Forelimb muscle (tissue), 1 donor: ENCODE results near the gene PRDM1. TPM values are rescaled to one million over a fixed set of nuclear protein-coding genes. Genes with fewer than 3 reads are reported as not detected.

ENCODE experiments used
- DNase-seq: peaks from one replicate; pipeline ENCODE4 v3.0.0-alpha.2; 2013; ENCODE audit warnings: low read depth
- polyA plus RNA-seq: library from polyadenylated mRNA; unstranded; fragments of 120-200 nt; gene quantifications from one replicate; pipeline ENCODE4 v1.2.1, GENCODE V29; 2013; ENCODE audit not compliant: insufficient read length

PRDM1 gene
- polyA plus RNA-seq, 1 donor = 4.0 TPM

DNA sequence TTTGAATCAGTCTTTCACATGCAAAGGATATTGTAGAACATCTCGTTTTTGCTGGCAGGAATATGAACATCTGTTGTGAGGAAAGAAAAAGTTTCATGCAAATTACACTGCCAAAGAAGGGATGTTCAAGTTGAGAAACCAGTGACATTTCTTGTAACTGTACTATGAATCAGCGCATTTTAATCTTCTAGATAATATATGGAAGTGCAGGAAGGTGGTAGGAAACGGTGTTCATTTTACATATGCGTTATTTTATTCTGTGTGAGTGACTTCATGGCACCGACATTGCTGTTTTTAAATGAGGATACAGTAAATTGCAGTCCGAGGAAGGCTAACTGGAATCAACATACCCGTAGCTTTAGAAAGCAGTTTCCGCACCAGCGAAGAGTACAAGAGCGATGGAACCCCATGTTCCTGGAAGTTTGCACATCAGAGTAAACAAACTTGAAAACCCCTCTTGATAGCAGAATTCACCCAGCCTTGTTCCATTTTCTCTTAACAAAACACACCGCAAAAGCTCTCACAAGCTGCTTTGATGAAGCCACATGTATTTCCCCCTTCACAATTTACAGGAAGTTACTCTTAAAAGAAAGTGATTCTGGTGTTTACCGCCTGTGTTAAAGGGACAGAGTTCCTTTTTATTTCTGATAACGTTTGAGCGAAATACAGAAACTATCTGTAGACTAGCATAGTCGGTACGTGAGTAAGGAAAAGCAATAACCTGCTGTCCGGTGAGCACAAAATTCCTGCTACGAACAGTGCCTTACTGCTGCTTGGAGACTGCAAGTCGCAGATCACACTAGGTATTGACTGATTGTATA lies 11.5 kb downstream of the PRDM1 start:
- no peak for DNase-seq

DNA sequence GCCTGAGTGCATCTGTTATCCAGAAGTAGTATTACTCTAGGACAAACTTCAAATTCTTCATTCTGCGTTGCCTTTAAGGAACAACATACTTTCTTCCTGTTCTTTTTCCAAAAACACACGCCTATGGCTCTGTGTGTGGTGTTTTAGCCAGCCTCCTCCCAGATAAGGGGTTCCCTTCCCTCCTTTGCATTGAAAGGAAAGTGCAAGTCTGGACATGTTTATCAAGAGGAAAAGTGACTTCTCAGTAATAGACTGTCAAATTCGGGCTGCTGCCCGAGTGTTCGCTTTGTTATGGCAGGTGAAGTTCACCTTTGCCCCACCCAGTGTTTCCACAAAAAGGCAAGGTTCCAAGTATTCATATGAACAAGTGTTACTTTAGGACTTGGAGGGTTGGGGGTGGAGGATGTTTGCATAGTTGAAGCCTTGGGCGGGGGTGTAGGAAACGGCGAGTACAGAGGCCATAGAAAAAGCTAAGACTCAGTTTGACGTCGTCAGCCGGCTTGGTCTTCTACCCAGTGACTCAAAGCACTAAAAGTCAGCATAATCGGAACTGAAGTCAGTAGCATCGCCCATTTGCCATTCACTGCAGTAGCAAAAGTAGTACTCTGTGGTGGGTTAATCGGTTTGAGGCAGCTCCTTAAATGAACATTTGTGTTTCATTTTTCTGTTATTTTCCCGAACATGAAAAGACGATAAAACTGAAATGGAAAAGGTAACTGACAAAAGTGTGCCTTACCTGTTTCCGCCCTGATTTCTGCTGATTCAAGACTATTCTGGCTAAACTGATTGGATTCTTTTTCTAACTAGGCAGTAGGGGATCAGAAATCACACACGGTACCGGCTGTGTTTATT lies 12.5 kb downstream of the PRDM1 start:
- DNase-seq = no peak

DNA sequence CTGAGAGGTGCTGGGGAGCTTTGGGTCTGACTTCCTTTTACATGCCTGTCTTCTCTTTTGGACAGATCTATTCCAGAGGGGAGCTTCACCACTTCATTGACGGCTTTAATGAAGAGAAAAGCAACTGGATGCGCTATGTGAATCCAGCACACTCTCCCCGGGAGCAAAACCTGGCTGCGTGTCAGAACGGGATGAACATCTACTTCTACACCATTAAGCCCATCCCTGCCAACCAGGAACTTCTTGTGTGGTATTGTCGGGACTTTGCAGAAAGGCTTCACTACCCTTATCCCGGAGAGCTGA lies 13.1 kb downstream of the PRDM1 start:
- no peak for DNase-seq

- DNase-seq = no peak
These were observed 14.6 kb downstream of the PRDM1 start for GRCh38 chr6:106100755-106101154.

DNA sequence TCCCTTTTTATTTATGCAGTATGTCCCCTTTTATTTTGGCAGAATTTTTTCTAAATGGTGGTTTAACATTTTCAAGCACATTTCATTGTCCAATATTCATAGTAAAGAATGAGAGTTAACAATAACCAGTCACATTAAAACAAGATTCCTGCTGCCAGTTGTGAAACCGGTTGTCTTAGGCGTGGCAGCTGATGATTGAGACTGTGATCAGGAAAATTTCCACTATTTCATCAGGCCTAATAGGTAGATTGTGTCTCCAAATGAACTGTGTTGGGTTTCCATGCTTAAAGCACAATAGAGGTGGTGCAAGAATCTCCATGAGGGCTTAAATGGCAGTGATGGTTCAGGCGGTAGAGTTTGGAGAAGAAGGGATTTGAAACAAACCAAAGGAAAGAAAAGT lies 15.3 kb downstream of the PRDM1 start:
- DNase-seq = no peak

DNA sequence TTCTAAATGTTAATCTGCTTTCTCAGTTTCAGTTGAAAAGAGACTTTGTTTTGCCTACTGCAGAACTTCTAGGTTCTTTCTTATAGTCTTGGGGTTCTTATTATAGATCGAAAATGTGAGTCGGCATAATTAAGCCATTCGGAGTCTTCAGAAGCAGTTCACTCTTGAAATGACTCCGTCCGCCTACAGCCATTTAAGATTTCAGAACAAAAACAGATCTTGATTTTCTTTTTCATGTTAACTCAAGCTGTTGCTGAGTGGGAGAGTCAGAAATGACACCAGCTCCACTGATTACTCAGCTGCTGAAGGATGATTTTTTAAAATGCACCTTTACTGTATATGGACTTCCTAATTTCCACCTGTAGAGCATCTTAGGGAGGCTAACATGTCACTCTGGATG lies 15.9 kb downstream of the PRDM1 start:
- no peak for DNase-seq

- no peak for DNase-seq
These were observed 17.0 kb downstream of the PRDM1 start for GRCh38 chr6:106102967-106103727.

DNA sequence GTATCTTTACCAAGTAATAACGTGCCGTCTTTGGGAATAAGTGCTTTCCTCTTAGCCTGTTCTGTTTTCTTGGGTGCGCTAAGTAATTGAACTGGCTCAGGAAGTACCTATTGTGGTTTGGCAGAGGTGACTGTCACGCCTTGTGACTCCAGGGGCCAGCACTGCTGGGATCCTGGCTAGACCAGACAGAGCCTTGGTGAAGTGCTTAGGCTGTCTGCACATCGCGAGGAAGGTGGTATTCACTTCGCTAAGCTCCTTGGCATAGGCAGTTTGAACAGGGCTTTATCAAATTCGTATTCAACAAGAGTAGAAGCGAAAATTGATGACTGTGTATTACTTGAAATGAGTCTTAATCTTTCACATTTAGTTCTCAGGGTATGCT lies 17.6 kb downstream of the PRDM1 start:
- DNase-seq = no peak

GRCh38 chr6:106104476-106104875 lies 18.3 kb downstream of the PRDM1 start:
- DNase-seq = no peak

- no peak for DNase-seq
These were observed 18.8 kb downstream of the PRDM1 start for GRCh38 chr6:106104941-106105340.

- DNase-seq = no peak
These were observed 19.4 kb downstream of the PRDM1 start for GRCh38 chr6:106105493-106105892.

- DNase-seq = no peak
These were observed 20.3 kb downstream of the PRDM1 start for GRCh38 chr6:106106276-106107042.

- no peak for DNase-seq
These were observed 21.0 kb downstream of the PRDM1 start for GRCh38 chr6:106107043-106107613.

DNA sequence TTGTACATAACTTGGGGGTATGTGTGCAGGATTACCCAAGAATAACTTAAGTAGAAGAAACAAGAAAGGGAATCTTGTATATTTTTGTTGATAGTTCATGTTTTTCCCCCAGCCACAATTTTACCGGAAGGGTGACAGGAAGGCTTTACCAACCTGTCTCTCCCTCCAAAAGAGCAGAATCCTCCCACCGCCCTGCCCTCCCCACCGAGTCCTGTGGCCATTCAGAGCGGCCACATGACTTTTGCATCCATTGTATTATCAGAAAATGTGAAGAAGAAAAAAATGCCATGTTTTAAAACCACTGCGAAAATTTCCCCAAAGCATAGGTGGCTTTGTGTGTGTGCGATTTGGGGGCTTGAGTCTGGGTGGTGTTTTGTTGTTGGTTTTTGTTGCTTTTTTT lies 22.0 kb downstream of the PRDM1 start:
- no peak for DNase-seq

DNA sequence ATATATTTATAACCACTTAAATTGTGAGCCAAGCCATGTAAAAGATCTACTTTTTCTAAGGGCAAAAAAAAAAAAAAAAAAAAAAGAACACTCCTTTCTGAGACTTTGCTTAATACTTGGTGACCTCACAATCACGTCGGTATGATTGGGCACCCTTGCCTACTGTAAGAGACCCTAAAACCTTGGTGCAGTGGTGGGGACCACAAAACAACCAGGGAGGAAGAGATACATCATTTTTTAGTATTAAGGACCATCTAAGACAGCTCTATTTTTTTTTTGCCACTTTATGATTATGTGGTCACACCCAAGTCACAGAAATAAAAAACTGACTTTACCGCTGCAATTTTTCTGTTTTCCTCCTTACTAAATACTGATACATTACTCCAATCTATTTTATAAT lies 22.9 kb downstream of the PRDM1 start:
- DNase-seq = no peak

DNA sequence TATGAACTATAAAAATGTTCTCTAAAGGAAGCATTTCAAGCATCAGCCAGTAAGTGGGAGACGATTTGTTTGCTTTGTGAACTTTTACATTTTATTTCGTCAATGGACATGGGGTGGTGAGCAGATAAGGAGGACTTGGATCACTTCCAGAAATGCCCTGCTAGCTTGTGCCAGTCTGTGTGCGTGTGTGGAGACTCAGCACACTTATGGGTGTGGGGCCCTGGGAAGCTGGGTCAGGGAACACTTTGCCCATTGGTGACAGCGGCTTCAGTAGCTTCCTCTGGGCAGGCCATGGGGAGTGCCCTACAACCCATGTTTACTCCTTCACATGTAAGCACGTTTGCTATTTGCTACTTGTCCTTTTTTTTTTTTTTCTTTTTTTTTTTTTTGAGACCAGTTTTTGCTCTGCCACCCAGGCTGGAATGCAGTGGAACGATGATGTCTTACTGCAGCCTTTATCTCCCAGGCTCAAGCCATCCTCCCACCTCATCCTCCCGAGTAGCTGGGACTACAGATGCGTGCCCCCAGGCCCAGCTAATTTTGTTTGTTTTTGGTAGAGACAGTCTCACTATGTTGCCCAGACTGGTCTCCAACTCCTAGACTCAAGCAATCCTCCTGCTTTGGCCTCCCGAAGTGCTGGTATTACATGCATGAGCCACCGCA lies 24.2 kb downstream of the PRDM1 start:
- DNase-seq = no peak

DNA sequence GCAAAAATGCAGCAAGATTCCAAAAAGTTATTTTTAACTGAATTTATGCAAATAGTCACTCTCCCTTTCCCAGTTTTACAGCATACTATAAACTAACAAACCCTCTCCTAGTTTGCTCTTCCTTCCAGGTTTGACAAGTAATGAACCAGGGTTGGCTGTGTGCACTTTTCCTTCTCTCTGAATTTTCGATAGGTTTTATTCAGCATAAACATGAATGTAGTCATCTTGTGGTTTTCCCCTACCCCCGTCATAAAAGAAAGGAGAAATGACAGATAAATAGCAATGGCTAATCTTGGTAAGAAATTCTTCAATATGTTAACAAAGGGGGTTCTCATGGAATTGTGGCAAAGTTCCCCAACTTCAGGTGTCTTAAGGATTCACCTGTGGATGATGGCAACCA lies 26.3 kb downstream of the PRDM1 start:
- DNase-seq = no peak

DNA sequence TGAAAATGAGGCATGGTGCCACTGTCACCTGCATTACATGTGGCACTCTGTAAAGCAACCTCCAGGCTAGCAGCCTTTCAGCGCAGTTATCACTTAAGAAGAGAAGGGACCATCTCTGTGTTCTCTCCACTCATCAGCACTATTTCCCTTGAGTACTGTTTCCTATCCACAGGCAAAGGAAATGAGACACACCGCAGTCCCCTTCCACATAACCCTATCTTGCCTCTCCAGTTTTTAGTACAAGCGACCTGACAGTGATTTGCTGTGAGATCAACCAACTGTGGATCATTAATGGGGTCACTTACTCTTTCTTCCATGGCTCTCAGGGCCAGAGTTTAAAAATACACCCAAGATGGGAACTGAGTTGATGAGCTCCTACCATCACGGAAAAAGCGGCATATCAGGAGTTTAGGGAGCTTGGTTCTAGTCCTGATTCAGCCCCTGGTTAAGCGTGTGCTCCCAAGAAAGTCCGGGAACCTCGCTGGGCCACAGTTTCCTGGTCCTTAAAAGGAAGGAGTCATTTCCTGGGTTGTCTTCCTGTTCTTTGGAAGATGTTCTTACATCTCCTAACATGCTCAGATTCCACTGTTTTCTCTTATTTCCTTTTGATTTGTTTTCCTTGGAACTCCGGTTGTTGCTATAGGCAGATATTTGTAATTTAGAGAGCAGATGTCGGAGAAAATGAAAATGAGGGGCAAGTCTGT lies 27.3 kb downstream of the PRDM1 start:
- no peak for DNase-seq

DNA sequence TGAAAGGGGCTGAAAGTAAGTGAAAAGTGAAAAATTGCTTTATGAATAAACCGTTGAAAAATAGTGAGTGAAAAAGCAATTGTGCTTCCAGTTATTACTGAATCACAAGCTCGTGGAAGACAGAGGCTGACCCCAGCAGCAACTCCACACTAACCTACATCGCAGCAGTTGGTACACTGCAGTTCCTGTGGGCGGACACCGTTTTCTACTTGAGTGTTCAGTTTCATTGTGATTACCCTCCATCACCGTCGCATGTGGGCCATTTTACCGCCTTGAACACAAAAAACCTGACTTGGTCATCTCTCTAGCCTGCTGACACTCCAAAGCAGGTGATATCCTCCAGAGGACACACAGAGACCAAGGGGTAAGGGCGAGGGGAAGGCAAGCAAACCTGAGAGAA lies 28.4 kb downstream of the PRDM1 start:
- no peak for DNase-seq

GRCh38 chr6:106115286-106115685 lies 29.1 kb downstream of the PRDM1 start:
- no peak for DNase-seq
